Panc1 (cell line): Measurements from ENCODE around the gene ZFP92. TPM values are rescaled to one million over a fixed set of nuclear protein-coding genes. Genes with fewer than 3 reads are reported as not detected.

Experiments
- ATAC-seq: fragments of 200-7000 bp; cut with Tn5 transposase; 2 replicates; pipeline ENCODE4 v1.9.1; 2020; ENCODE audit warnings: mild to moderate bottlenecking, moderate library complexity
- BruUV-seq: library from RNA; stranded (reverse); fragments of 400-500 nt; replicated peaks from 2 replicates; lab custom pipeline; 2021; lab: Mats Ljungman, UMichigan
- CTCF ChIA-PET: fragments of 300-600 bp; sonication (Branson Sonifier 250); formaldehyde crosslinking; loops from one replicate; lab custom pipeline; 2022; ENCODE audit warnings: antibody characterized with exemption; lab: Charles Lee
- POLR2A ChIA-PET: fragments of 300-600 bp; sonication (Branson Sonifier 250); formaldehyde crosslinking; loops from one replicate; lab custom pipeline; 2022; ENCODE audit warnings: antibody characterized with exemption; lab: Charles Lee
- DNase-seq: peaks from one replicate; pipeline ENCODE4 v3.0.0-alpha.2; 2010; ENCODE audit warnings: low read depth, low spot score
- H3K27ac ChIP-seq: 2 replicates; pipeline ENCODE4 v1.5.1; 2011; ENCODE audit warnings: mild to moderate bottlenecking, low read length, inconsistent platforms
- H3K27me3 ChIP-seq: fragments of 200-500 bp; sonication (Bioruptor generic); 2 replicates; pipeline ENCODE4 v1.6.0; 2014; ENCODE audit warnings: low read length, inconsistent platforms; ENCODE audit not compliant: control insufficient read depth, insufficient read depth
- H3K36me3 ChIP-seq: fragments of 200-500 bp; sonication (Bioruptor generic); 2 replicates; pipeline ENCODE4 v1.5.1; 2014; ENCODE audit warnings: inconsistent platforms, mild to moderate bottlenecking, low read length, moderate library complexity; ENCODE audit not compliant: control insufficient read depth, insufficient read depth
- H3K4me1 ChIP-seq: 2 replicates; pipeline ENCODE4 v1.5.1; 2011; ENCODE audit warnings: inconsistent platforms, mild to moderate bottlenecking, low read length, moderate library complexity; ENCODE audit not compliant: control insufficient read depth, insufficient read depth
- H3K4me3 ChIP-seq, 2 experiments: 2 replicates each; pipeline ENCODE4 v1.5.1; 2011 to 2012; ENCODE audit warnings: low read depth in 2 of 2, low read length in 2 of 2, mild to moderate bottlenecking in 2 of 2, inconsistent platforms in 1 of 2, moderate library complexity in 1 of 2
- H3K9me3 ChIP-seq: fragments of 200-500 bp; sonication (Bioruptor generic); 2 replicates; pipeline ENCODE4 v1.5.1; 2014; ENCODE audit warnings: low read depth, mild to moderate bottlenecking, inconsistent platforms, low read length, moderate library complexity; ENCODE audit not compliant: control insufficient read depth, insufficient read depth
- CTCF ChIP-seq: fragments of 450-650 bp; IDR thresholded peaks from 2 replicates; pipeline ENCODE4 v1.5.1; 2017; ENCODE audit warnings: mild to moderate bottlenecking
- POLR2AphosphoS5 ChIP-seq: IDR thresholded peaks from 2 replicates; pipeline ENCODE4 v1.6.1; 2012; ENCODE audit warnings: mild to moderate bottlenecking, low read depth, low read length, moderate library complexity
- REST ChIP-seq, 2 experiments: IDR thresholded peaks; 2 replicates each; pipeline ENCODE4 v1.6.1; 2011 to 2012; ENCODE audit warnings: low read depth in 2 of 2, control low read depth in 1 of 2, low read length in 1 of 2, mild to moderate bottlenecking in 1 of 2, moderate library complexity in 1 of 2; ENCODE audit not compliant: insufficient read depth in 1 of 2
- SIN3A ChIP-seq: IDR thresholded peaks from 2 replicates; pipeline ENCODE4 v1.6.1; 2012; ENCODE audit warnings: low read depth, mild to moderate bottlenecking, low read length, moderate library complexity, borderline replicate concordance; ENCODE audit not compliant: insufficient read depth
- TCF7L2 ChIP-seq: IDR thresholded peaks from 2 replicates; pipeline ENCODE4 v1.6.1; 2011; ENCODE audit warnings: mild to moderate bottlenecking, low read depth, low read length, inconsistent platforms
- in situ Hi-C: cut with HindIII; loops from 2 replicates; pipeline ENCODE4 v1.10.0; 2016; ENCODE audit warnings: low sequenced_read_pairs, low pct_unique_long_range_greater_than_20kb
- intact Hi-C: fragments of 100-400 bp; cut with micrococcal nuclease; formaldehyde crosslinking; loops from one replicate; pipeline ENCODE4 v1.10.0; 2022; ENCODE audit not compliant: unreplicated experiment
- total RNA-seq: library from RNA; stranded (reverse); gene quantifications from one replicate; pipeline ENCODE4 v1.2.1, GENCODE V29; 2021; ENCODE audit not compliant: unreplicated experiment

ZFP92 gene
- total RNA-seq, 1 experiment from 2014 or later, result 0.90 TPM

DNA sequence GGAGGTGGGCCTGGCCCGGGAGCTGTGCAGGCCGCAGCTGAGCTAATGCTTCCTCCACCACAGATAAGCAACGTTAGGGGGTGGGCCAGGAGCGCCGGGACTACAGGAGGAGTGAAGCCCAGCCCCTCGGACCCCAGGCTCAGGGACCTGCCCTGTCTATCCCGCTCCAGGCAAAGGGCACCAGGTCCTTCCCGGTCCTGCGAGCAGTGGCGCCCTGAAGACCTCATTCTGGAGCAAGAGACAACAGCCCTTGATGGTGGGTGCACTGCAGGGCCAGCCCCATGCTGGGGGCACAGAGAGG, 35.3 kb downstream of the ZFP92 start:
- intact Hi-C loops (no loop called here), in situ Hi-C loops (no loop called here)
- Histone ChIP-seq H3K4me3 (no peak overlapping the region), H3K9me3 (no peaks in the 10 kb centered on the region), H3K4me1 (no peaks in the 10 kb centered on the region), H3K36me3 (no peaks in the 10 kb centered on the region), H3K27me3 (no peaks in the 10 kb centered on the region), H3K27ac (no peak overlapping the region)
- no TSS peak for BruUV-seq
- POLR2A ChIA-PET, result no interaction called here
- no peak for TF ChIP-seq TCF7L2
- no peak for TF ChIP-seq REST (IDR thresholded peaks at IDR 0.05; ENCODE audit: insufficient read depth in 1 of 2, low read depth in 2 of 2, low read length in 1 of 2)
- TF ChIP-seq CTCF, result no peak
- TF ChIP-seq POLR2AphosphoS5, result no peak
- TF ChIP-seq SIN3A, result no peak
- ATAC-seq, result no peak
- CTCF ChIA-PET, result no interaction called here
- DNase-seq, result no peak

DNA sequence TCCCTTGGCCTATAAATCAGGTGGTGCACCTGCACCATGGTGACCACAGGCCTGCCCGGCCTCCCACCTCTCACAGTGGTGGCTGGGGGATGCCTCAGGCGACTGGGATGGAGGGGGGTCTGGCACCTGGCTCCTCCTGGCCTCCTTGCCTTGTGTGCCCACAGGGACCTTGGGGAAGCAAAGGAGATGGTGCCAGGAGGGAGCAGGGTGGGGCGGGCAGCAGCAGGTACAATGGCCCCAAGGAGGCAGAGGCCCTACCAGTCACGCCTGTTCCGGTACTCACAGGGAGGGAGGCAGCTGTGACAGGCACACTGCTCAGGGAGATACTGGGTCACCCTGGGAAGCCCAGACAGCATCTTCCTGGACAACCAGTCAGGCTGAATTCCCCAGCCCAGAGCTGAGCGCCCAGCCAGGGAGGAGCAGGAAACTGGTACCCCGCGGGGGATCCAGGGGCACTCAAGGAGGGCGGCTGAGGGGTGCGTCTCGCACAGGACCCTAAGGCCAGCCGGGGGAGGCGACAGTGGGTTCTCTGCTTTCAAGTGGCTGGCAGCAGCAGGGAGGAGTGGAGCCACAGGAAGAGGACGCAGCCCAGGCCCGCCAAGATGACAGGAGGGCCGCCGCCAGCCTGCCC, 35.8 kb downstream of the ZFP92 start:
- H3K9me3 ChIP-seq, result no peaks in the 10 kb centered on the region
- H3K4me3 ChIP-seq, result no peak overlapping the region
- ChIA-PET POLR2A (no interaction called here), CTCF (no interaction called here)
- ATAC-seq (no peak), DNase-seq (no peak)
- TF ChIP-seq REST (IDR thresholded peaks at IDR 0.05; ENCODE audit: insufficient read depth in 1 of 2, low read depth in 2 of 2, low read length in 1 of 2), result no peak
- H3K4me1 ChIP-seq, result no peaks in the 10 kb centered on the region
- intact Hi-C loops (no loop called here), in situ Hi-C loops (no loop called here)
- BruUV-seq, result no TSS peak
- no peak overlapping the region for H3K27ac ChIP-seq
- no peaks in the 10 kb centered on the region for H3K36me3 ChIP-seq
- H3K27me3 ChIP-seq, result no peaks in the 10 kb centered on the region
